K562 (cell line): ENCODE data around the gene APOBEC3G. TPM values are rescaled to one million over a fixed set of nuclear protein-coding genes. Genes with fewer than 3 reads are reported as not detected.

Experiments
- DEAF1 ChIP-seq: fragments of 450-650 bp; formaldehyde crosslinking; IDR thresholded peaks from 2 replicates; pipeline ENCODE4 v1.4.0; 2020; ENCODE audit warnings: mild to moderate bottlenecking, moderate library complexity
- L3MBTL2 ChIP-seq: fragments of 450-650 bp; IDR thresholded peaks from 2 replicates; pipeline ENCODE4 v1.6.1; 2016; ENCODE audit warnings: mild to moderate bottlenecking, moderate library complexity
- MYNN ChIP-seq, 2 experiments: sonication (generic); formaldehyde crosslinking in 1 of 2; IDR thresholded peaks; 2 replicates each; pipeline versions ENCODE4 v1.5.0 to v1.6.1; 2016 to 2020; ENCODE audit warnings: antibody characterized with exemption in 1 of 2, missing genetic modification reagents in 1 of 2
- REST ChIP-seq, 2 experiments: fragments of 450-650 bp; formaldehyde crosslinking in 1 of 2; IDR thresholded peaks; 2 replicates each; pipeline versions ENCODE4 v1.4.0 to v1.6.1; 2014 to 2020; ENCODE audit warnings: mild to moderate bottlenecking in 2 of 2, borderline replicate concordance in 1 of 2, low read depth in 1 of 2
- SMC3 ChIP-seq: conservative IDR thresholded peaks from 2 replicates; pipeline ENCODE4 v1.6.1; 2011; ENCODE audit warnings: low read depth, low read length, improper control_type of control experiment; ENCODE audit not compliant: insufficient read depth
- ZBTB40 ChIP-seq, 2 experiments: fragments of 450-650 bp in 1 of 2; sonication (generic) in 1 of 2; formaldehyde crosslinking in 1 of 2; IDR thresholded peaks; 2 replicates each; pipeline versions ENCODE4 v1.7.1 to v1.9.0; 2016 to 2022; ENCODE audit warnings: inconsistent platforms in 1 of 2, mild to moderate bottlenecking in 1 of 2, missing genetic modification reagents in 1 of 2
- polyA plus RNA-seq, 8 experiments: library from polyadenylated mRNA; depleted of rRNA in 4 of 8; stranded (reverse) in 5 of 8; unstranded in 3 of 8; fragments of >200 nt; fragmentation: Nextera tagmentation in 2 of 8; fragmentation: Illumina TruSeq in 1 of 8; extraction: Ambion mirVana in 2 of 8; extraction: Trizol in 1 of 8; gene quantifications; 2 replicates each; pipeline versions ENCODE4 v1.2.1 to v1.2.3, GENCODE V29; 2011 to 2014; ENCODE audit warnings: inconsistent platforms in 1 of 8, missing spikeins in 1 of 8
- total RNA-seq, 7 experiments: library from RNA; depleted of rRNA in 6 of 7; stranded (reverse); fragments of >200 nt in 6 of 7; fragmentation: Illumina TruSeq in 2 of 7; extraction: Trizol in 2 of 7; gene quantifications; 2 replicates each; pipeline versions ENCODE4 v1.2.1 to v1.2.3, GENCODE V29; 2011 to 2021; ENCODE audit warnings: low replicate concordance in 1 of 7

Gene APOBEC3G
- total and polyA plus RNA-seq, 9 of the 15 experiments (the other 6 are each of a cell fraction or from before 2014, with no cell fraction given): 5.2 to 20.8 (median 11.4) TPM

GRCh38 chr22:39117585-39118191 lies 40.6 kb downstream of the APOBEC3G start (continued):
- no peak for TF ChIP-seq ZBTB40 (IDR thresholded peaks at IDR 0.05)
- no peak for TF ChIP-seq ZBTB40 (CRISPR knock-in tag; IDR thresholded peaks at IDR 0.05)
- TF ChIP-seq SMC3: peak; percentile 42; the same call in 1 of the 2 replicates
- 0 out of 2 replicates have a peak, but pooled peaks have one; percentile 20 for TF ChIP-seq DEAF1
- no peak for TF ChIP-seq MYNN (IDR thresholded peaks at IDR 0.05)
- TF ChIP-seq MYNN (CRISPR knock-in tag; IDR thresholded peaks at IDR 0.05): no peak
- 0 out of 2 replicates have a peak, but pooled peaks have one; percentile 29 for TF ChIP-seq L3MBTL2
- peak; percentile 71; the same call in 1 of the 2 replicates for TF ChIP-seq REST (IDR thresholded peaks at IDR 0.05; ENCODE audit: borderline replicate concordance)
- no peak for TF ChIP-seq REST (CRISPR knock-in tag; IDR thresholded peaks at IDR 0.05; ENCODE audit: low read depth)
